Measurements from ENCODE around the gene INPP5K. TPM values are rescaled to one million over a fixed set of nuclear protein-coding genes. Genes with fewer than 3 reads are reported as not detected.

Gene INPP5K
- total and polyA plus RNA-seq, 8 donors: 23.6 to 51.1 (median 27.2) TPM

- intact Hi-C loops (cut with DNase I): no loop called here
- TF ChIP-seq CTCF (IDR thresholded peaks at IDR 0.05): no peak
- DNase-seq (no peak), ATAC-seq (no peak)
- Histone ChIP-seq H3K4me3 (no peak overlapping the region), H3K9me3 (no peaks in the 10 kb centered on the region), H3K27me3 (no peaks in the 10 kb centered on the region), H3K36me3 (peaks cover 0 to 81% of the 10 kb centered on the region in 2 donors), H3K27ac (no peak overlapping the region), H3K4me1 (peaks cover 0 to 6% of the 10 kb centered on the region in 2 donors)
These were observed 6.2 kb upstream of the INPP5K start for GRCh38 chr17:1522626-1523025.

GRCh38 chr17:1521086-1521640 is 4.8 kb upstream of the INPP5K start:
- Histone ChIP-seq H3K27me3 (no peaks in the 10 kb centered on the region), H3K9me3 (no peaks in the 10 kb centered on the region), H3K4me3 (no peak overlapping the region), H3K36me3 (peaks cover 0 to 67% of the 10 kb centered on the region in 2 donors), H3K4me1 (peaks cover 0 to 14% of the 10 kb centered on the region in 2 donors), H3K27ac (no peak overlapping the region)
- no peak for TF ChIP-seq CTCF (IDR thresholded peaks at IDR 0.05)
- DNase-seq: no peak
- intact Hi-C loops (cut with DNase I): no loop called here
- no peak for ATAC-seq

- TF ChIP-seq CTCF (IDR thresholded peaks at IDR 0.05): no peak
- Histone ChIP-seq H3K9me3 (no peaks in the 10 kb centered on the region), H3K4me1 (peaks cover 9 to 28% of the 10 kb centered on the region in 2 donors), H3K27me3 (no peaks in the 10 kb centered on the region), H3K4me3 (no peak overlapping the region), H3K36me3 (peaks cover 0 to 52% of the 10 kb centered on the region in 2 donors), H3K27ac (no peak overlapping the region)
- no peak for DNase-seq
- ATAC-seq: no peak
- intact Hi-C loops (cut with DNase I): loop anchor here in 1 of 2 donors (10.0 kb wide), 2 partner anchors 175 to 245 kb away; partner anchors contain the start of genes BHLHA9 and TRARG1
These were observed 3.3 kb upstream of the INPP5K start for GRCh38 chr17:1519678-1520077.

- intact Hi-C loops (cut with DNase I): loop anchor here in 1 of 2 donors (10.0 kb wide), 2 partner anchors 174 to 244 kb away; partner anchors contain the start of genes BHLHA9 and TRARG1
- H3K9me3 ChIP-seq: no peaks in the 10 kb centered on the region
- TF ChIP-seq CTCF (IDR thresholded peaks at IDR 0.05): no peak
- H3K27ac ChIP-seq: no peak overlapping the region
- peaks cover 0 to 51% of the 10 kb centered on the region in 2 donors for H3K36me3 ChIP-seq
- ATAC-seq (no peak), DNase-seq (no peak)
- H3K4me1 ChIP-seq: peaks cover 9 to 40% of the 10 kb centered on the region in 2 donors
- H3K27me3 ChIP-seq: no peaks in the 10 kb centered on the region
- H3K4me3 ChIP-seq: no peak overlapping the region
These were observed 2.0 kb upstream of the INPP5K start for GRCh38 chr17:1518410-1518809.

GRCh38 chr17:1515640-1516387 is 598 bp downstream of the INPP5K start:
- intact Hi-C loops (cut with DNase I): loop anchor here in 1 of 2 donors (2.0 to 10.0 kb wide), 3 partner anchors 21 to 241 kb away; partner anchors contain the start of genes BHLHA9 and TRARG1
- Histone ChIP-seq H3K27me3 (no peaks in the 10 kb centered on the region), H3K36me3 (peaks cover 0 to 45% of the 10 kb centered on the region in 2 donors), H3K9me3 (no peaks in the 10 kb centered on the region), H3K27ac (peak overlapping the region; percentile 88 to 95), H3K4me3 (peak overlapping the region; percentile 52 to 94), H3K4me1 (peaks cover 29 to 65% of the 10 kb centered on the region in 2 donors)
- peak; percentile 67 for ATAC-seq
- peak; percentile 47 to 54 for TF ChIP-seq CTCF (IDR thresholded peaks at IDR 0.05)
- DNase-seq: peak in 3 of 4 donors; percentile 53 to 89 (median 71)

All from left lung (tissue), 10 donors.